Keratinocyte (primary cell): Measurements from ENCODE around the gene ADIPOR2. TPM values are rescaled to one million over a fixed set of nuclear protein-coding genes. Genes with fewer than 3 reads are reported as not detected.

Experiments used
- DNase-seq: peaks from one replicate; pipeline ENCODE4 v3.0.0-alpha.2; 2011; ENCODE audit warnings: low read depth, missing footprints, low spot score
- FAIRE-seq: peaks from 2 replicates; lab custom pipeline; 2011; peaks lifted over from hg19 to GRCh38; lab: Jason Lieb, UNC
- H2AFZ ChIP-seq: 2 replicates; pipeline ENCODE4 v1.6.0; 2012; ENCODE audit warnings: low read length, control low read depth, inconsistent platforms; ENCODE audit not compliant: control insufficient read depth
- H3K27ac ChIP-seq: 2 replicates; pipeline ENCODE4 v1.5.1; 2011; ENCODE audit warnings: low read length; ENCODE audit not compliant: control insufficient read depth, insufficient read depth
- H3K27me3 ChIP-seq: 3 replicates; pipeline ENCODE4 v1.6.0; 2011; ENCODE audit warnings: low read length; ENCODE audit not compliant: control insufficient read depth, insufficient read depth; ENCODE audit errors: extremely low read depth
- H3K36me3 ChIP-seq, 2 experiments: 2 replicates in 1 of 2; 3 replicates in 1 of 2; pipeline ENCODE4 v1.5.1; 2011; ENCODE audit warnings: low read length in 2 of 2, mild to moderate bottlenecking in 1 of 2; ENCODE audit not compliant: control insufficient read depth in 2 of 2, insufficient read depth in 2 of 2; ENCODE audit errors: extremely low read depth in 1 of 2
- H3K4me1 ChIP-seq: 3 replicates; pipeline ENCODE4 v1.5.1; 2011; ENCODE audit warnings: low read length; ENCODE audit not compliant: control insufficient read depth, insufficient read depth; ENCODE audit errors: extremely low read depth
- H3K4me2 ChIP-seq: 3 replicates; pipeline ENCODE4 v1.6.0; 2011; ENCODE audit warnings: low read depth, low read length; ENCODE audit not compliant: control insufficient read depth, insufficient read depth; ENCODE audit errors: extremely low read depth
- H3K4me3 ChIP-seq, 3 experiments: fragments of 200-600 bp in 1 of 3; sonication (generic) in 1 of 3; 2 replicates in 2 of 3; 3 replicates in 1 of 3; pipeline ENCODE4 v1.5.1; 2011 to 2016; ENCODE audit warnings: low read length in 3 of 3, mild to moderate bottlenecking in 3 of 3, control low read depth in 2 of 3, inconsistent platforms in 1 of 3, low read depth in 1 of 3, mixed read lengths in 1 of 3, mixed run types in 1 of 3, moderate library complexity in 1 of 3; ENCODE audit not compliant: control insufficient read depth in 2 of 3, insufficient read depth in 2 of 3; ENCODE audit errors: extremely low read depth in 1 of 3
- H3K79me2 ChIP-seq: 2 replicates; pipeline ENCODE4 v1.6.0; 2012; ENCODE audit warnings: low read length; ENCODE audit not compliant: control insufficient read depth, insufficient read depth
- H3K9ac ChIP-seq: 3 replicates; pipeline ENCODE4 v1.6.0; 2011; ENCODE audit warnings: low read length; ENCODE audit not compliant: control insufficient read depth, insufficient read depth; ENCODE audit errors: extremely low read depth
- H3K9me1 ChIP-seq: 3 replicates; pipeline ENCODE4 v1.6.0; 2011; ENCODE audit warnings: low read length; ENCODE audit not compliant: control insufficient read depth, insufficient read depth; ENCODE audit errors: extremely low read depth
- H3K9me3 ChIP-seq: 2 replicates; pipeline ENCODE4 v1.5.1; 2012; ENCODE audit warnings: low read depth, low read length; ENCODE audit not compliant: control insufficient read depth
- H4K20me1 ChIP-seq: 3 replicates; pipeline ENCODE4 v1.6.0; 2011; ENCODE audit warnings: low read length; ENCODE audit not compliant: control insufficient read depth, insufficient read depth; ENCODE audit errors: extremely low read depth
- CTCF ChIP-seq, 3 experiments: IDR thresholded peaks in 1 of 3; conservative IDR thresholded peaks in 1 of 3; optimal IDR thresholded peaks in 1 of 3; 2 replicates in 2 of 3; 3 replicates in 1 of 3; pipeline versions ENCODE3 to v1.5.1; 2011; ENCODE audit warnings: low read length in 3 of 3, mild to moderate bottlenecking in 3 of 3, moderate library complexity in 2 of 3, control low read depth in 1 of 3, inconsistent platforms in 1 of 3; ENCODE audit not compliant: insufficient read depth in 2 of 3; ENCODE audit errors: extremely low read depth in 1 of 3
- EZH2 ChIP-seq: IDR thresholded peaks from one replicate; pipeline ENCODE4 v1.6.1; 2012; ENCODE audit warnings: inconsistent platforms, mild to moderate bottlenecking, low read length, moderate library complexity
- dilution Hi-C: fragments of 300-500 bp; cut with MboI; formaldehyde crosslinking; loops from one replicate; pipeline ENCODE4 v1.7.0; 2020; ENCODE audit warnings: low sequenced_read_pairs; ENCODE audit not compliant: extremely low pct_ligation_motif_present
- polyA plus RNA-seq, 5 experiments: library from polyadenylated mRNA; depleted of rRNA in 3 of 5; stranded (reverse) in 3 of 5; stranded (forward) in 1 of 5; unstranded in 1 of 5; fragments of >200 nt; gene quantifications; 1 replicate in 1 of 5; 2 replicates in 3 of 5; 3 replicates in 1 of 5; pipeline versions ENCODE4 v1.2.1 to v1.2.3, GENCODE V29; 2011 to 2012; ENCODE audit warnings: missing spikeins in 2 of 5, low read depth in 1 of 5, low replicate concordance in 1 of 5

Gene ADIPOR2
- polyA plus RNA-seq, 1 donor (not counting 4 experiments of a cell fraction or from before 2014, with no cell fraction given), result 59.4 TPM

- H3K4me1 ChIP-seq, result no peaks in the 10 kb centered on the region
- no peak overlapping the region for H3K4me2 ChIP-seq
- H3K4me3 ChIP-seq, result no peak overlapping the region
- H3K27me3 ChIP-seq, result no peaks in the 10 kb centered on the region
- peaks cover 64% of the 10 kb centered on the region for H3K79me2 ChIP-seq
- dilution Hi-C loops, result no loop called here
- H3K9ac ChIP-seq, result no peak overlapping the region
- TF ChIP-seq EZH2 (no peak), CTCF (optimal IDR thresholded peaks at IDR 0.05 in 1 of 3, IDR thresholded peaks at IDR 0.05 in 1 of 3, conservative IDR thresholded peaks at IDR 0.05 in 1 of 3; ENCODE audit: extremely low read depth in 1 of 3, insufficient read depth in 2 of 3, low read length in 3 of 3) (no peak)
- no peaks in the 10 kb centered on the region for H3K36me3 ChIP-seq
- no peaks in the 10 kb centered on the region for H3K9me1 ChIP-seq
- FAIRE-seq (no peak), DNase-seq (no peak)
- H2AFZ ChIP-seq, result no peak overlapping the region
- H3K9me3 ChIP-seq, result no peaks in the 10 kb centered on the region
- no peak overlapping the region for H3K27ac ChIP-seq
- no peaks in the 10 kb centered on the region for H4K20me1 ChIP-seq
Measured at GRCh38 chr12:1747609-1748008, 56.7 kb downstream of the ADIPOR2 start.

DNA sequence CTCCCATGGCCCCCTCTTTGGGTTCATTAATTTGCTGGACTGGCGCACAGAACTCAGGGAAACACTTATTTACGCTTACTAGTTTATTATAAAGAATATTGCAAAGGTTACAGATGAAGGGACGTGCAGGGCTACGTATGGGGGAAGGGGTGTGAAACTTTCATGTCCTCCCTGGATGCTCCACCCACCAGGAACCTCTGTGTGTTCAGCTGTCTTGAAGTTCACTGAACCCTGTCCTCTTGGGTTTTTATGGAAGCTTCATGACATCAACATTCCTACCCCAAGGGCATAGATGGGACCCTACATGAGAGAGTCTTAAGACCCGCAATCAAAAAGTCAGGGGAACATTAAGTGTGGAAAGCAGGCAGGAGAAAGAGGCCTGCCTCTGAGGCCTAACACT, 58.1 kb downstream of the ADIPOR2 start:
- Histone ChIP-seq H3K27ac (no peak overlapping the region), H3K9me1 (no peaks in the 10 kb centered on the region), H4K20me1 (no peaks in the 10 kb centered on the region), H3K36me3 (no peaks in the 10 kb centered on the region), H3K4me3 (no peak overlapping the region), H3K4me2 (no peak overlapping the region), H3K9me3 (no peaks in the 10 kb centered on the region), H3K9ac (no peak overlapping the region), H3K27me3 (no peaks in the 10 kb centered on the region), H2AFZ (no peak overlapping the region), H3K4me1 (no peaks in the 10 kb centered on the region), H3K79me2 (peaks cover 56% of the 10 kb centered on the region)
- no peak for DNase-seq
- no peak for TF ChIP-seq CTCF (optimal IDR thresholded peaks at IDR 0.05 in 1 of 3, IDR thresholded peaks at IDR 0.05 in 1 of 3, conservative IDR thresholded peaks at IDR 0.05 in 1 of 3; ENCODE audit: extremely low read depth in 1 of 3, insufficient read depth in 2 of 3, low read length in 3 of 3)
- no peak for TF ChIP-seq EZH2
- dilution Hi-C loops, result no loop called here
- no peak for FAIRE-seq
